Stomach (tissue), 4 donors: Measurements from ENCODE around the gene RANBP3.

ENCODE experiments used
- EP300 ChIP-seq: sonication (generic); formaldehyde crosslinking; IDR thresholded peaks from one replicate; pipeline ENCODE4 v1.6.1; 2017; ENCODE audit warnings: antibody characterized with exemption
- TF ChIP-seq, protein P1 (sequence below), 7 experiments: fragments of 450-650 bp in 4 of 7; fragments of 200-600 bp in 3 of 7; sonication (generic) in 3 of 7; IDR thresholded peaks; one replicate each; pipeline ENCODE4 v1.5.1; 2016 to 2019; ENCODE audit warnings: antibody characterized with exemption in 7 of 7, control low read depth in 2 of 7, mild to moderate bottlenecking in 1 of 7

DNA sequence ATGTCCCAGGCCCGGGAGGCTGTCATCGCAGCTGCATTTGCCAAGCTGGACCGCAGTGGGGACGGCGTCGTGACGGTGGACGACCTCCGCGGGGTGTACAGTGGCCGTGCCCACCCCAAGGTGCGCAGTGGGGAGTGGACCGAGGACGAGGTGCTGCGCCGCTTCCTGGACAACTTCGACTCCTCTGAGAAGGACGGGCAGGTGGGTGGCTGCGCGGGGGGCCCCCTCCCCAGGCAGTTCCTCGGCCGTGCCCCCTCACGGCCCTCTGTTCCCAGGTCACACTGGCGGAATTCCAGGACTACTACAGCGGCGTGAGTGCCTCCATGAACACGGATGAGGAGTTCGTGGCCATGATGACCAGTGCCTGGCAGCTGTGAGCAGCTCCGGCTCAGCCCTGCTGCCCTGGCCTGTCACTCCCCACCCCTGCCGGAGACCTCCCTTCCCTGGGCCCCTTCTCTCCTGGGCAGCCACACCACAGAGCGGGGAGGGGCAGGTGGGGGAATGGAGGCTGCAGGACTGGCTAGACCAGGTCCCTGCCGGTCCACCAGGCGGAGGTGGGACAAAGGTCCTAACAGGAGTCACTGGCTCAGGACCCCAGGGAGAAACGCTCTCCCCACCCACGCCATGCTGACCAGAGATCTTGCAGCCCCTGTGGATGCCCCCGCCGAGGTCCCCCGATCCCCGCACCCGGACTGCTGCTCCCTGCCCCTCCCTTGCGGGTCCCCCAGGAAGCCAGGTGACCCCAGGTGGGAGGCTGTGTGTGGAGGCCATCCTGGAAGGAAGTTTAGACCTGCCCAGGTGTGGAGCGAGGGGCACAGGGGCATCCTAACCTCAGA lies 62.8 kb downstream of the RANBP3 start:
- TF ChIP-seq, protein P1, sequence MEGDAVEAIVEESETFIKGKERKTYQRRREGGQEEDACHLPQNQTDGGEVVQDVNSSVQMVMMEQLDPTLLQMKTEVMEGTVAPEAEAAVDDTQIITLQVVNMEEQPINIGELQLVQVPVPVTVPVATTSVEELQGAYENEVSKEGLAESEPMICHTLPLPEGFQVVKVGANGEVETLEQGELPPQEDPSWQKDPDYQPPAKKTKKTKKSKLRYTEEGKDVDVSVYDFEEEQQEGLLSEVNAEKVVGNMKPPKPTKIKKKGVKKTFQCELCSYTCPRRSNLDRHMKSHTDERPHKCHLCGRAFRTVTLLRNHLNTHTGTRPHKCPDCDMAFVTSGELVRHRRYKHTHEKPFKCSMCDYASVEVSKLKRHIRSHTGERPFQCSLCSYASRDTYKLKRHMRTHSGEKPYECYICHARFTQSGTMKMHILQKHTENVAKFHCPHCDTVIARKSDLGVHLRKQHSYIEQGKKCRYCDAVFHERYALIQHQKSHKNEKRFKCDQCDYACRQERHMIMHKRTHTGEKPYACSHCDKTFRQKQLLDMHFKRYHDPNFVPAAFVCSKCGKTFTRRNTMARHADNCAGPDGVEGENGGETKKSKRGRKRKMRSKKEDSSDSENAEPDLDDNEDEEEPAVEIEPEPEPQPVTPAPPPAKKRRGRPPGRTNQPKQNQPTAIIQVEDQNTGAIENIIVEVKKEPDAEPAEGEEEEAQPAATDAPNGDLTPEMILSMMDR (IDR thresholded peaks at IDR 0.05) = no peak
- no peak for TF ChIP-seq EP300
